Osteoblast (primary cell): ENCODE measurements around the gene MSX1. TPM values are rescaled to one million over a fixed set of nuclear protein-coding genes. Genes with fewer than 3 reads are reported as not detected.

Source experiments
- DNase-seq: peaks from one replicate; pipeline ENCODE4 v3.0.0; 2011; ENCODE audit warnings: low spot score, mixed read lengths; ENCODE audit not compliant: insufficient read length; ENCODE audit errors: missing footprints
- H2AFZ ChIP-seq: 2 replicates; pipeline ENCODE4 v1.6.0; 2011; ENCODE audit warnings: mild to moderate bottlenecking, low read length
- H3K27ac ChIP-seq: 2 replicates; pipeline ENCODE4 v1.5.1; 2011; ENCODE audit warnings: mild to moderate bottlenecking, low read depth, low read length, moderate library complexity
- H3K27me3 ChIP-seq: 2 replicates; pipeline ENCODE4 v1.6.0; 2012; ENCODE audit warnings: mild to moderate bottlenecking, control low read depth, inconsistent platforms, low read length, moderate library complexity; ENCODE audit not compliant: insufficient read depth
- H3K36me3 ChIP-seq: 2 replicates; pipeline ENCODE4 v1.5.1; 2011; ENCODE audit warnings: mild to moderate bottlenecking, low read length, control low read depth, moderate library complexity; ENCODE audit not compliant: insufficient read depth
- H3K4me1 ChIP-seq: 2 replicates; pipeline ENCODE4 v1.5.1; 2011; ENCODE audit warnings: mild to moderate bottlenecking, low read length, control low read depth, moderate library complexity; ENCODE audit not compliant: insufficient read depth
- H3K4me2 ChIP-seq: 2 replicates; pipeline ENCODE4 v1.6.0; 2011; ENCODE audit warnings: mild to moderate bottlenecking, low read length; ENCODE audit not compliant: insufficient read depth
- H3K4me3 ChIP-seq: fragments of 200-600 bp; sonication (generic); 3 replicates; pipeline ENCODE4 v1.5.1; 2012; ENCODE audit warnings: mild to moderate bottlenecking, low read length, inconsistent platforms; ENCODE audit not compliant: insufficient read depth
- H3K79me2 ChIP-seq: 2 replicates; pipeline ENCODE4 v1.6.0; 2012; ENCODE audit warnings: mild to moderate bottlenecking, low read length, control low read depth, inconsistent platforms; ENCODE audit not compliant: insufficient read depth
- H3K9me3 ChIP-seq: 2 replicates; pipeline ENCODE4 v1.5.1; 2011; ENCODE audit warnings: low read depth, low read length, control low read depth
- H4K20me1 ChIP-seq: 2 replicates; pipeline ENCODE4 v1.6.0; 2012; ENCODE audit warnings: mild to moderate bottlenecking, low read length, control low read depth; ENCODE audit not compliant: insufficient read depth
- CTCF ChIP-seq: IDR thresholded peaks from 2 replicates; pipeline ENCODE4 v1.5.1; 2011; ENCODE audit warnings: mild to moderate bottlenecking, low read depth, low read length, moderate library complexity; ENCODE audit errors: extremely low read depth
- total RNA-seq: library from RNA; depleted of rRNA; stranded (reverse); fragments of >200 nt; gene quantifications from 2 replicates; pipeline ENCODE4 v1.2.3, GENCODE V29; 2012

MSX1 gene
- total RNA-seq: 2.9 and 3.8 TPM in 2 replicates

- Histone ChIP-seq H3K79me2 (peaks cover 3% of the 10 kb centered on the region), H4K20me1 (no peaks in the 10 kb centered on the region), H3K36me3 (peaks cover 7% of the 10 kb centered on the region), H3K4me3 (peak within 1 kb of the TSS; percentile 93), H3K4me2 (peak within 1 kb of the TSS; percentile 96), H2AFZ (peak within 1 kb of the TSS; percentile 89), H3K27me3 (peaks cover 35% of the 10 kb centered on the region), H3K27ac (no peak within 1 kb of the TSS), H3K9me3 (no peaks in the 10 kb centered on the region), H3K4me1 (peaks cover 9% of the 10 kb centered on the region)
- TF ChIP-seq CTCF: no peak
- DNase-seq: peak; percentile 100
Measured at GRCh38 chr4:4859325-4859798, at the start of gene MSX1. MSX1 (plus strand) TSS chr4:4859665; CDS start chr4:4859900, 235 bp downstream.

- Histone ChIP-seq H3K4me3 (no peak overlapping the region), H3K4me1 (no peaks in the 10 kb centered on the region), H3K27ac (no peak overlapping the region), H3K36me3 (no peaks in the 10 kb centered on the region), H4K20me1 (no peaks in the 10 kb centered on the region), H3K9me3 (no peaks in the 10 kb centered on the region), H3K79me2 (no peaks in the 10 kb centered on the region), H3K4me2 (no peak overlapping the region), H2AFZ (no peak overlapping the region), H3K27me3 (peaks cover 10% of the 10 kb centered on the region)
- DNase-seq: no peak
- TF ChIP-seq CTCF: no peak
Measured at GRCh38 chr4:4810092-4810774, 49.2 kb upstream of the MSX1 start.

DNA sequence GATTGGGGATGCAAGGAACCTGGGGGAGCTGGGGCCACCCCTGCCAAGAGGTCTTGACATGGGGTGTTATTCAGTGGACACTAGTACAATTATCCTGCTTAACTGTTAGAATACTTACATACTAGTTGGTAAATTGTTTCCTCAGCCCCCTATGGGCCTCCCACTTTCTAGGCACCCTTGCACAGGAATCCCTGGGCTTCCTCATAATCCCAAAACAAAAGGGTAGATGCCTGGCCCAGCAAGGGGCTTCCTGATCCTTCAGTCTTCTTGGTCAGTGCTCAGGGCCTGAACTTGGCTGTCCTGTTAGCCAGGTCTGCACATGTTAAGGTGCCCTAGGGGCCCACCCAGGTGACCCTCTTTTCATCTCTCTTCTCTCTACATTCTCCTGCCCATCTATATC is 48.7 kb upstream of the MSX1 start:
- peaks cover 10% of the 10 kb centered on the region for H3K27me3 ChIP-seq
- H2AFZ ChIP-seq: no peak overlapping the region
- H3K79me2 ChIP-seq: no peaks in the 10 kb centered on the region
- H3K4me1 ChIP-seq: no peaks in the 10 kb centered on the region
- no peaks in the 10 kb centered on the region for H3K9me3 ChIP-seq
- no peak overlapping the region for H3K27ac ChIP-seq
- H3K4me3 ChIP-seq: no peak overlapping the region
- no peak for TF ChIP-seq CTCF
- DNase-seq: no peak
- H4K20me1 ChIP-seq: no peaks in the 10 kb centered on the region
- H3K36me3 ChIP-seq: no peaks in the 10 kb centered on the region
- no peak overlapping the region for H3K4me2 ChIP-seq

GRCh38 chr4:4812145-4812794 is 47.2 kb upstream of the MSX1 start:
- H3K27ac ChIP-seq: no peak overlapping the region
- no peaks in the 10 kb centered on the region for H3K36me3 ChIP-seq
- no peaks in the 10 kb centered on the region for H4K20me1 ChIP-seq
- H3K4me3 ChIP-seq: no peak overlapping the region
- H3K9me3 ChIP-seq: no peaks in the 10 kb centered on the region
- no peak overlapping the region for H2AFZ ChIP-seq
- peaks cover 11% of the 10 kb centered on the region for H3K27me3 ChIP-seq
- no peak overlapping the region for H3K4me2 ChIP-seq
- TF ChIP-seq CTCF: no peak
- H3K79me2 ChIP-seq: no peaks in the 10 kb centered on the region
- no peaks in the 10 kb centered on the region for H3K4me1 ChIP-seq
- no peak for DNase-seq
